Astrocyte (in vitro differentiated cells and primary cell): ENCODE data around the gene MAPK8IP3. TPM values are rescaled to one million over a fixed set of nuclear protein-coding genes. Genes with fewer than 3 reads are reported as not detected.

Source experiments
- DNase-seq: peaks from one replicate; pipeline ENCODE4 v3.0.0-alpha.2; 2010; ENCODE audit warnings: low read depth
- FAIRE-seq: peaks from 2 replicates; lab custom pipeline; 2011; peaks lifted over from hg19 to GRCh38; lab: Jason Lieb, UNC
- H2AFZ ChIP-seq: 2 replicates; pipeline ENCODE4 v1.6.0; 2012; ENCODE audit warnings: low read depth, low read length, inconsistent platforms
- H3K27ac ChIP-seq: 2 replicates; pipeline ENCODE4 v1.5.1; 2011; ENCODE audit warnings: low read depth, low read length, inconsistent platforms
- H3K27me3 ChIP-seq: 2 replicates; pipeline ENCODE4 v1.6.0; 2011; ENCODE audit warnings: low read length, inconsistent platforms; ENCODE audit not compliant: insufficient read depth
- H3K36me3 ChIP-seq: 2 replicates; pipeline ENCODE4 v1.5.1; 2011; ENCODE audit warnings: low read length, inconsistent platforms; ENCODE audit not compliant: insufficient read depth
- H3K4me1 ChIP-seq: 2 replicates; pipeline ENCODE4 v1.5.1; 2011; ENCODE audit warnings: low read length, inconsistent platforms; ENCODE audit not compliant: insufficient read depth
- H3K4me2 ChIP-seq: 2 replicates; pipeline ENCODE4 v1.6.0; 2012; ENCODE audit warnings: low read length, inconsistent platforms
- H3K4me3 ChIP-seq: 2 replicates; pipeline ENCODE4 v1.5.1; 2011; ENCODE audit warnings: low read depth, mild to moderate bottlenecking, low read length, inconsistent platforms; ENCODE audit not compliant: insufficient read depth
- H3K79me2 ChIP-seq: 2 replicates; pipeline ENCODE4 v1.6.0; 2012; ENCODE audit warnings: mild to moderate bottlenecking, low read length, inconsistent platforms; ENCODE audit not compliant: insufficient read depth
- H3K9ac ChIP-seq: 2 replicates; pipeline ENCODE4 v1.6.0; 2012; ENCODE audit warnings: mild to moderate bottlenecking, low read length, inconsistent platforms
- H3K9me3 ChIP-seq: 2 replicates; pipeline ENCODE4 v1.5.1; 2012; ENCODE audit warnings: low read depth, mild to moderate bottlenecking, low read length, inconsistent platforms; ENCODE audit not compliant: insufficient read depth
- H4K20me1 ChIP-seq: 2 replicates; pipeline ENCODE4 v1.6.0; 2012; ENCODE audit warnings: low read length, inconsistent platforms; ENCODE audit not compliant: insufficient read depth
- H3K27ac Mint-ChIP-seq: one replicate; pipeline ENCODE4 v1.8.0; 2021; ENCODE audit warnings: mild to moderate bottlenecking, mixed read lengths; ENCODE audit not compliant: unreplicated experiment
- H3K27me3 Mint-ChIP-seq: one replicate; pipeline ENCODE4 v1.8.0; 2021; ENCODE audit warnings: low read depth, mixed read lengths; ENCODE audit not compliant: unreplicated experiment
- H3K36me3 Mint-ChIP-seq: one replicate; pipeline ENCODE4 v1.8.0; 2021; ENCODE audit warnings: low read depth, mixed read lengths; ENCODE audit not compliant: unreplicated experiment
- H3K4me1 Mint-ChIP-seq: one replicate; pipeline ENCODE4 v1.8.0; 2021; ENCODE audit warnings: low read depth, mixed read lengths; ENCODE audit not compliant: unreplicated experiment
- H3K4me3 Mint-ChIP-seq: one replicate; pipeline ENCODE4 v1.8.0; 2021; ENCODE audit warnings: mild to moderate bottlenecking, moderate library complexity, mixed read lengths; ENCODE audit not compliant: unreplicated experiment
- H3K9me3 Mint-ChIP-seq: one replicate; pipeline ENCODE4 v1.8.0; 2021; ENCODE audit warnings: mild to moderate bottlenecking, mixed read lengths; ENCODE audit not compliant: unreplicated experiment
- EZH2 ChIP-seq: IDR thresholded peaks from 2 replicates; pipeline ENCODE4 v1.6.1; 2012; ENCODE audit warnings: mild to moderate bottlenecking, low read length, inconsistent platforms; ENCODE audit not compliant: insufficient read depth
- total RNA-seq: library from RNA; stranded (reverse); gene quantifications from 2 replicates; pipeline ENCODE4 v1.2.1, GENCODE V29; 2021
- TF ChIP-seq, protein P1 (sequence below): IDR thresholded peaks from 2 replicates; pipeline ENCODE4 v1.5.1; 2011; ENCODE audit warnings: low read depth, mild to moderate bottlenecking, inconsistent platforms, low read length, moderate library complexity; ENCODE audit not compliant: insufficient read depth

MAPK8IP3 gene
- total RNA-seq, 1 donor from 2014 or later: 92.4 TPM

GRCh38 chr16:1688807-1689560 lies 17.0 kb upstream of the MAPK8IP3 start:
- H3K4me3 Mint-ChIP-seq: peak overlapping the region; percentile 29
- no peaks in the 10 kb centered on the region for H3K27me3 Mint-ChIP-seq
- Histone ChIP-seq H3K4me2 (peak overlapping the region; percentile 68), H3K79me2 (peaks cover 89% of the 10 kb centered on the region), H3K36me3 (peaks cover 47% of the 10 kb centered on the region), H2AFZ (no peak overlapping the region), H3K27me3 (no peaks in the 10 kb centered on the region), H3K27ac (peak overlapping the region; percentile 97), H3K4me1 (peaks cover 49% of the 10 kb centered on the region), H3K4me3 (peak overlapping the region; percentile 25), H3K9ac (peak overlapping the region; percentile 79), H4K20me1 (peaks cover 20% of the 10 kb centered on the region), H3K9me3 (no peaks in the 10 kb centered on the region)
- FAIRE-seq (no peak), DNase-seq (peak; percentile 92)
- peak overlapping the region; percentile 97 for H3K27ac Mint-ChIP-seq
- H3K36me3 Mint-ChIP-seq: peaks cover 30% of the 10 kb centered on the region
- TF ChIP-seq, protein P1, sequence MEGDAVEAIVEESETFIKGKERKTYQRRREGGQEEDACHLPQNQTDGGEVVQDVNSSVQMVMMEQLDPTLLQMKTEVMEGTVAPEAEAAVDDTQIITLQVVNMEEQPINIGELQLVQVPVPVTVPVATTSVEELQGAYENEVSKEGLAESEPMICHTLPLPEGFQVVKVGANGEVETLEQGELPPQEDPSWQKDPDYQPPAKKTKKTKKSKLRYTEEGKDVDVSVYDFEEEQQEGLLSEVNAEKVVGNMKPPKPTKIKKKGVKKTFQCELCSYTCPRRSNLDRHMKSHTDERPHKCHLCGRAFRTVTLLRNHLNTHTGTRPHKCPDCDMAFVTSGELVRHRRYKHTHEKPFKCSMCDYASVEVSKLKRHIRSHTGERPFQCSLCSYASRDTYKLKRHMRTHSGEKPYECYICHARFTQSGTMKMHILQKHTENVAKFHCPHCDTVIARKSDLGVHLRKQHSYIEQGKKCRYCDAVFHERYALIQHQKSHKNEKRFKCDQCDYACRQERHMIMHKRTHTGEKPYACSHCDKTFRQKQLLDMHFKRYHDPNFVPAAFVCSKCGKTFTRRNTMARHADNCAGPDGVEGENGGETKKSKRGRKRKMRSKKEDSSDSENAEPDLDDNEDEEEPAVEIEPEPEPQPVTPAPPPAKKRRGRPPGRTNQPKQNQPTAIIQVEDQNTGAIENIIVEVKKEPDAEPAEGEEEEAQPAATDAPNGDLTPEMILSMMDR: no peak
- no peak for TF ChIP-seq EZH2
- H3K4me1 Mint-ChIP-seq: peaks cover 53% of the 10 kb centered on the region
- no peaks in the 10 kb centered on the region for H3K9me3 Mint-ChIP-seq

- peak overlapping the region; percentile 68 for H3K4me2 ChIP-seq
- Mint-ChIP-seq H3K4me1 (peaks cover 53% of the 10 kb centered on the region), H3K9me3 (no peaks in the 10 kb centered on the region), H3K27me3 (no peaks in the 10 kb centered on the region), H3K36me3 (peaks cover 34% of the 10 kb centered on the region), H3K4me3 (no peak overlapping the region), H3K27ac (peak overlapping the region; percentile 97)
- peaks cover 49% of the 10 kb centered on the region for H3K4me1 ChIP-seq
- no peak overlapping the region for H3K4me3 ChIP-seq
- no peaks in the 10 kb centered on the region for H3K9me3 ChIP-seq
- DNase-seq (no peak), FAIRE-seq (no peak)
- peaks cover 89% of the 10 kb centered on the region for H3K79me2 ChIP-seq
- peaks cover 52% of the 10 kb centered on the region for H3K36me3 ChIP-seq
- H3K27me3 ChIP-seq: no peaks in the 10 kb centered on the region
- TF ChIP-seq, protein P1: no peak
- TF ChIP-seq EZH2: no peak
- H3K27ac ChIP-seq: peak overlapping the region; percentile 97
- peak overlapping the region; percentile 75 for H3K9ac ChIP-seq
- H2AFZ ChIP-seq: no peak overlapping the region
- peaks cover 18% of the 10 kb centered on the region for H4K20me1 ChIP-seq
Observed at GRCh38 chr16:1689853-1690252, 16.1 kb upstream of the MAPK8IP3 start.

DNA sequence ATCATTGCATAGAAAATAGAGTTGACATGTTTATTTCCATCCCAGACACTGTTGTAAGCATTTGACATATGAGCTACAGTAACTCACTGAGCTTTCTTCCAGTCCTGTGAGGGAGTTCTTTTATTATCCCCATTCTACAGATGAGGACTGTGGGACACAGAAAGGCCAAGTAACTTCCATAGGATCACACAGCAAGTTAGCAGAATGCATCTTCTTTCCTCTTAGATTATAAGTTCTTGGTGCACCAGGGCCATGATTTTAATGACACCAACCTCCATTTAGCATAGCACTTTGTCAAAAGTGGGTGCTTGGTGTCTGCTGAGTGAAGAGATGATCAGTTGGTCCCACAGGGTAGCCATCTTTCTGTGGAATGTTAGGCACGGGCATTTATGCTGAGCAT lies 15.2 kb upstream of the MAPK8IP3 start:
- FAIRE-seq: no peak
- peaks cover 53% of the 10 kb centered on the region for H3K4me1 Mint-ChIP-seq
- peak overlapping the region; percentile 22 for H3K27ac Mint-ChIP-seq
- no peak for TF ChIP-seq EZH2
- TF ChIP-seq, protein P1: no peak
- H3K79me2 ChIP-seq: peaks cover 87% of the 10 kb centered on the region
- no peak overlapping the region for H3K4me3 ChIP-seq
- no peak for DNase-seq
- H3K4me3 Mint-ChIP-seq: no peak overlapping the region
- H3K9me3 Mint-ChIP-seq: no peaks in the 10 kb centered on the region
- no peaks in the 10 kb centered on the region for H3K27me3 ChIP-seq
- peaks cover 49% of the 10 kb centered on the region for H3K4me1 ChIP-seq
- H3K4me2 ChIP-seq: peak overlapping the region; percentile 82
- peaks cover 34% of the 10 kb centered on the region for H3K36me3 Mint-ChIP-seq
- H3K9ac ChIP-seq: peak overlapping the region; percentile 69
- H3K27ac ChIP-seq: peak overlapping the region; percentile 97
- peaks cover 45% of the 10 kb centered on the region for H3K36me3 ChIP-seq
- H3K9me3 ChIP-seq: no peaks in the 10 kb centered on the region
- H2AFZ ChIP-seq: no peak overlapping the region
- peaks cover 14% of the 10 kb centered on the region for H4K20me1 ChIP-seq
- H3K27me3 Mint-ChIP-seq: no peaks in the 10 kb centered on the region
